Stimulated activated CD4-positive, alpha-beta T cell treated with anti-CD3 and anti-CD28 coated beads, Interleukin-4, amount 100 ng/mL, for 4 hours (primary cell): ENCODE results near the gene CCL11.
"Not testable (repeated sequence)": the region's sequence is repeated elsewhere in the genome, so short reads cannot be mapped to it uniquely, and the experiment has no call there.

Experiments
- DNase-seq, 2 experiments: peaks; one replicate each; pipeline ENCODE4 v3.0.0-alpha.2; 2020

Gene CCL11

GRCh38 chr17:34312080-34312479 is 26.5 kb downstream of the CCL11 start:
- DNase-seq = no peak

- no peak for DNase-seq
Observed at GRCh38 chr17:34313164-34313563, 27.6 kb downstream of the CCL11 start.

DNA sequence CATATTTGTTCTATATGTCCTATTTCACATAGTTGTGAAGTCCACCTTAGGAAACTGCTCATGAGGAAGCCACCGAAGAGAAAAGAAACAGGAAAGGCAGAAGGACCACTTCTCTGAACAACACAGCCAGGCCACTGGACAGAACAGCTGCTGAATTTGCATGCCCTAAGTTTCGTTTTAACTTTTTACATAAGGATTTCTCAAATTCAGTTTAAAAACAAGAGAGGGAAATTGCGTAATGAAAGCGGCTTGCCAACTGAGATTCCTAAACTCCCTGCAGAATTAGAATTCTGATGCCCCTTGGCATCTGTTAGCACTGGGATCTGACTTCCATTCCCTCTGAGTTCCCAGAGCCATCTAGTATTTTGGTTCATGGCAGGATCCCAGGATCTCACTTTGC is 28.7 kb downstream of the CCL11 start:
- no peak for DNase-seq

GRCh38 chr17:34318474-34318873 is 32.9 kb downstream of the CCL11 start:
- no peak for DNase-seq

DNA sequence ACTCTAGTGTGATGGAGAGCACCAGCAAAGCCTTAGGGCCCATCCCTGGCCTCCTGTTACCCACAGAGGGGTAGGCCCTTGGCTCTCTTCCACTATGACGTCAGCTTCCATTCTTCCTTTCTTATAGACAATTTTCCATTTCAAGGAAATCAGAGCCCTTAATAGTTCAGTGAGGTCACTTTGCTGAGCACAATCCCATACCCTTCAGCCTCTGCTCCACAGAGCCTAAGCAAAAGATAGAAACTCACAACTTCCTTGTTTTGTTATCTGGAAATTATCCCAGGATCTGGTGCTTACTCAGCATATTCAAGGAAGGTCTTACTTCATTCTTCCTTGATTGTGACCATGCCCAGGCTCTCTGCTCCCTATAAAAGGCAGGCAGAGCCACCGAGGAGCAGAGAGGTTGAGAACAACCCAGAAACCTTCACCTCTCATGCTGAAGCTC is 33.5 kb downstream of the CCL11 start, which contains the start of gene CCL8:
TSS of gene CCL8 (plus strand) at position 397 of the 445 bp plus-strand sequence. CDS start 67 bp downstream, outside the sequence.
- no peak for DNase-seq

- DNase-seq = no peak
Observed at GRCh38 chr17:34321964-34322363, 36.4 kb downstream of the CCL11 start.

- not testable (repeated sequence) for DNase-seq
Observed at GRCh38 chr17:34327580-34327979, 42.0 kb downstream of the CCL11 start.

DNA sequence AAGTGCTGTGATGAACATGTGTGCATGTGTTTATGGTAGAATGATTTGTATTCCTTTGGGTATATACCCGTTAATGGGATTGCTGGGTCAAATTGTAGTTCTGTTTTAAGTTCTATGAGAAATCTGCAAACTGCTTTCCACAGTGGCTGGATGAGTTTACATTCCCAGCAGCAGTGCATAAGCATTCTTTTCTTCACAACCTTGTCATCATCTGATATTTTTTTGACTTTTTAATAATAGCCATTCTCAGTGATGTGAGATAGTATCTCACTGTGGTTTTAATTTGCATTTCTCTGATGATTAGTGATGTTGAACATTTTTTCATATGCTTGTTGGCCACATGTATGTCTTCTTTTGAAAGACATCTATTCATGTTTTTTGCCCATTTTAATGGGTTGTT is 52.2 kb downstream of the CCL11 start:
- DNase-seq = no peak
